Mesendoderm (in vitro differentiated cells): ENCODE data around the gene SCN4A.

Experiments
- DNase-seq: peaks from one replicate; pipeline ENCODE4 v3.0.0; 2013
- H2AK5ac ChIP-seq: 2 replicates; pipeline ENCODE4 v1.6.1; 2013; ENCODE audit warnings: low read length, inconsistent platforms
- H2BK120ac ChIP-seq: 2 replicates; pipeline ENCODE4 v1.6.1; 2013; ENCODE audit warnings: low read depth, mild to moderate bottlenecking, low read length, moderate library complexity, mixed read lengths
- H2BK15ac ChIP-seq: replicated peaks from 2 replicates; pipeline ENCODE4 v1.6.1; 2013; ENCODE audit warnings: low read depth, mild to moderate bottlenecking, moderate library complexity
- H2BK5ac ChIP-seq: 2 replicates; pipeline ENCODE4 v1.6.1; 2013; ENCODE audit warnings: low read length, inconsistent platforms
- H3K18ac ChIP-seq: 2 replicates; pipeline ENCODE4 v1.6.1; 2013; ENCODE audit warnings: mild to moderate bottlenecking, low read length, mixed read lengths
- H3K23ac ChIP-seq: one replicate; pipeline ENCODE4 v1.6.1; 2013; ENCODE audit warnings: low read length
- H3K27ac ChIP-seq: 2 replicates; pipeline ENCODE4 v1.5.1; 2013; ENCODE audit warnings: low read depth, mild to moderate bottlenecking, inconsistent platforms, low read length, moderate library complexity
- H3K27me3 ChIP-seq: 2 replicates; pipeline ENCODE4 v1.6.1; 2013; ENCODE audit warnings: low read length, control low read depth, mild to moderate bottlenecking, inconsistent platforms; ENCODE audit not compliant: insufficient read depth, poor library complexity
- H3K36me3 ChIP-seq: 2 replicates; pipeline ENCODE4 v1.6.1; 2013; ENCODE audit warnings: low read length, inconsistent platforms; ENCODE audit not compliant: control insufficient read depth, insufficient read depth
- H3K4ac ChIP-seq: one replicate; pipeline ENCODE4 v1.6.1; 2013; ENCODE audit warnings: low read depth, mild to moderate bottlenecking, low read length, moderate library complexity
- H3K4me1 ChIP-seq: 2 replicates; pipeline ENCODE4 v1.6.1; 2013; ENCODE audit warnings: low read depth, low read length, inconsistent platforms; ENCODE audit not compliant: control insufficient read depth
- H3K4me2 ChIP-seq: 2 replicates; pipeline ENCODE4 v1.6.1; 2013; ENCODE audit warnings: low read length
- H3K4me3 ChIP-seq: 2 replicates; pipeline ENCODE4 v1.5.1; 2013; ENCODE audit warnings: mild to moderate bottlenecking, low read length
- H3K56ac ChIP-seq: one replicate; pipeline ENCODE4 v1.6.1; 2013; ENCODE audit warnings: low read length
- H3K79me1 ChIP-seq: 2 replicates; pipeline ENCODE4 v1.6.1; 2013; ENCODE audit warnings: low read length, inconsistent platforms
- H3K79me2 ChIP-seq: 2 replicates; pipeline ENCODE4 v1.6.1; 2013; ENCODE audit warnings: mild to moderate bottlenecking, low read length; ENCODE audit not compliant: control insufficient read depth, insufficient read depth
- H3K9ac ChIP-seq: 2 replicates; pipeline ENCODE4 v1.6.1; 2013; ENCODE audit warnings: low read length, inconsistent platforms
- H4K5ac ChIP-seq: one replicate; pipeline ENCODE4 v1.6.1; 2013; ENCODE audit warnings: low read length
- H4K8ac ChIP-seq: one replicate; pipeline ENCODE4 v1.6.1; 2013; ENCODE audit warnings: low read depth, mild to moderate bottlenecking, control low read depth, low read length, moderate library complexity
- WGBS: extraction: QIAGEN DNeasy Blood & Tissue Kit; methylation state at CpG from one replicate; pipeline ENCODE4 v1.1.7; 2013; ENCODE audit warnings: low lambda C conversion rate, missing lambda C conversion rate; ENCODE audit not compliant: insufficient coverage; ENCODE audit errors: extremely low coverage; 5-methylcytosine and 5-hydroxymethylcytosine counted together

The SCN4A gene

DNA sequence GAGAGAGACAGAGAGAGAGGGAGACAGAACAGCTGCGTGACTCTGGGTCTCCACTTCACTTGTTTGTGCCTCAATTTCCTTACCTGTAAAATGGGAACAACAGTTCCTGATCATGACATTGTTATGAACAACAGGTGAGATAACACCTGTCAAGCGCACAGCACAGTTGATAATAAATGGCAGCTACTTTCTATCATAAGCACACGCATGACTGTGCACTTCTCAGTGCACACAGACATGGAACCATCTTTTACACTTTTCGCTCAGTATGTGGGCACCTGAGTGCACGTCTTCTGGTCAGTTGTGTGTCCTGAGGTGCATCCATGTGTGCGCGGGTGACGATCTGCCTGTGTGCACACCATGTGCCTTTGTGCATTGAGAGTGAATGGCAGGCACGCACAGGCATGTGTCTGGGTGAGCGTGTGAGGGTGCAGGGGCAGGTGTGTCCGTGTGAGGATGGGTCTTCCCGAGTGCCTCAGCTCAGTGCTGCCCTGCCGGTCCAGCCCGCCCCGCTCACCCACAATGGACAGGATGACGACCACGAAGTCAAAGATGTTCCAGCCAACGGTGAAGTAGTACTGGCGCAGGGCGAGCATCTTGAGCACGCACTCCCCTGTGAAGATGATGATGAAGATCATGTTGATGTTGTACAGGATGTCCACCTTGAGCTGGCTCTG is 30.3 kb downstream of the SCN4A start:
- H3K56ac ChIP-seq = no peak overlapping the region
- H3K18ac ChIP-seq = no peak overlapping the region
- no peak overlapping the region for H3K4me2 ChIP-seq
- no peak overlapping the region for H4K8ac ChIP-seq
- no peak overlapping the region for H2BK15ac ChIP-seq
- H3K4me1 ChIP-seq = no peaks in the 10 kb centered on the region
- H3K9ac ChIP-seq = no peak overlapping the region
- no peaks in the 10 kb centered on the region for H3K27me3 ChIP-seq
- H2BK120ac ChIP-seq = no peak overlapping the region
- no peak overlapping the region for H3K4me3 ChIP-seq
- no peak overlapping the region for H3K23ac ChIP-seq
- no peak overlapping the region for H2AK5ac ChIP-seq
- no peak overlapping the region for H3K27ac ChIP-seq
- no peak overlapping the region for H2BK5ac ChIP-seq
- no peak overlapping the region for H3K4ac ChIP-seq
- WGBS = no CpG with 5 or more reads among the region's 21 CpGs
- DNase-seq = no peak
- H3K36me3 ChIP-seq = no peaks in the 10 kb centered on the region
- H3K79me1 ChIP-seq = no peaks in the 10 kb centered on the region
- no peaks in the 10 kb centered on the region for H3K79me2 ChIP-seq
- no peak overlapping the region for H4K5ac ChIP-seq

DNA sequence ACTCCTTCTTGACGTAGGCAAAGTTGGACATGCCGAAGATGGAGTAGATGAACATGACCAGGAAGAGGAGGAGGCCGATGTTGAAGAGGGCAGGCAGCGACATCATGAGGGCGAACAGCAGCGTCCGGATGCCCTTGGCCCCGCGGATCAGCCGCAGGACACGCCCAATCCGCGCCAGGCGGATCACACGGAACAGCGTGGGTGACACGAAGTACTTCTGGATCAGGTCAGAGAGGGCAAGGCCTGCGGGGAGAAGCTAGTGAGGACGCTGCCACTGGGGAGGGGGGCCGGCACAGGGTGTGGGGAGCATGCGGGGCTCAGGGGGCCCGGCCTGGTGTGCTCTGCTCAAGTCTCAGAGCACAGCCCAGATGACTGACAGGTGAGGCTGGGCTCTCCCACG is 31.0 kb downstream of the SCN4A start:
- H3K4ac ChIP-seq = no peak overlapping the region
- no peak overlapping the region for H4K8ac ChIP-seq
- H2BK120ac ChIP-seq = no peak overlapping the region
- no peaks in the 10 kb centered on the region for H3K4me1 ChIP-seq
- no peaks in the 10 kb centered on the region for H3K36me3 ChIP-seq
- H3K4me2 ChIP-seq = no peak overlapping the region
- H3K79me2 ChIP-seq = no peaks in the 10 kb centered on the region
- H3K23ac ChIP-seq = no peak overlapping the region
- no peak overlapping the region for H3K18ac ChIP-seq
- no peak overlapping the region for H2AK5ac ChIP-seq
- no peaks in the 10 kb centered on the region for H3K27me3 ChIP-seq
- H4K5ac ChIP-seq = no peak overlapping the region
- H2BK5ac ChIP-seq = no peak overlapping the region
- H2BK15ac ChIP-seq = no peak overlapping the region
- no peak overlapping the region for H3K27ac ChIP-seq
- H3K4me3 ChIP-seq = no peak overlapping the region
- no peak overlapping the region for H3K56ac ChIP-seq
- H3K79me1 ChIP-seq = no peaks in the 10 kb centered on the region
- WGBS = no CpG with 5 or more reads among the region's 23 CpGs
- H3K9ac ChIP-seq = no peak overlapping the region
- DNase-seq = no peak

GRCh38 chr17:63941162-63941561 is 31.6 kb downstream of the SCN4A start:
- no peak overlapping the region for H4K5ac ChIP-seq
- no peak overlapping the region for H3K9ac ChIP-seq
- no peak overlapping the region for H2BK5ac ChIP-seq
- H3K4me3 ChIP-seq = no peak overlapping the region
- no peaks in the 10 kb centered on the region for H3K27me3 ChIP-seq
- DNase-seq = no peak
- H3K4me1 ChIP-seq = no peaks in the 10 kb centered on the region
- H3K4me2 ChIP-seq = no peak overlapping the region
- H2BK15ac ChIP-seq = no peak overlapping the region
- no peak overlapping the region for H4K8ac ChIP-seq
- no peaks in the 10 kb centered on the region for H3K36me3 ChIP-seq
- no peak overlapping the region for H3K27ac ChIP-seq
- no peak overlapping the region for H2AK5ac ChIP-seq
- no peak overlapping the region for H2BK120ac ChIP-seq
- H3K18ac ChIP-seq = no peak overlapping the region
- no peak overlapping the region for H3K56ac ChIP-seq
- H3K23ac ChIP-seq = no peak overlapping the region
- H3K79me1 ChIP-seq = no peaks in the 10 kb centered on the region
- H3K4ac ChIP-seq = no peak overlapping the region
- H3K79me2 ChIP-seq = no peaks in the 10 kb centered on the region
- WGBS = no CpG with 5 or more reads among the region's 12 CpGs

- H3K4me1 ChIP-seq = no peaks in the 10 kb centered on the region
- no peak overlapping the region for H2AK5ac ChIP-seq
- no peak overlapping the region for H2BK120ac ChIP-seq
- no peak overlapping the region for H3K18ac ChIP-seq
- H3K27ac ChIP-seq = no peak overlapping the region
- H2BK15ac ChIP-seq = no peak overlapping the region
- H3K56ac ChIP-seq = no peak overlapping the region
- no peaks in the 10 kb centered on the region for H3K36me3 ChIP-seq
- WGBS = no CpG with 5 or more reads among the region's 14 CpGs
- no peak overlapping the region for H3K4ac ChIP-seq
- H3K4me2 ChIP-seq = no peak overlapping the region
- no peaks in the 10 kb centered on the region for H3K27me3 ChIP-seq
- no peak overlapping the region for H3K23ac ChIP-seq
- H4K8ac ChIP-seq = no peak overlapping the region
- no peaks in the 10 kb centered on the region for H3K79me1 ChIP-seq
- DNase-seq = no peak
- H3K9ac ChIP-seq = no peak overlapping the region
- no peak overlapping the region for H3K4me3 ChIP-seq
- H2BK5ac ChIP-seq = no peak overlapping the region
- no peaks in the 10 kb centered on the region for H3K79me2 ChIP-seq
- no peak overlapping the region for H4K5ac ChIP-seq
Measured at GRCh38 chr17:63940584-63940983, 32.1 kb downstream of the SCN4A start.

DNA sequence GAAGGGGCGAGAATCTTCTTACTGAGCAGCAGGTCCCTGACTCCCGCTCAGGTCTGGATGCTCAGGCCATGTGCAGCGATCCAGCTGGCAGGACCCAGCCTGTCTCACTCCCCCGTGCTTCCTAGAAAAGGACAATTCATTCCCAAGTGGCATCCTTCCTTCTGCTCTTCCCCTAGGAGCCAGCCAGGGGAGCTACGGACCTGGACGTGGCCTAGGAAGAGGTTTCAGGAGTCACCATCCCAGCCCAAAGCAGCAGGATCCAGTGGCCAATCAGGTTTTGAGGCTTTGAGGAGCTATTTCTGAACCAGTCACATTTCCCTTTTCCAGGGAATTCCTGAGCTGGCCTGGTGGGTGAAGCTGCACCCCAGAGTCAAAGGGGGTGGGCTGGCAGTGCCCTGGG is 32.8 kb downstream of the SCN4A start:
- Histone ChIP-seq H2BK15ac (no peak overlapping the region), H4K8ac (no peak overlapping the region), H3K4me3 (no peak overlapping the region), H2BK120ac (no peak overlapping the region), H3K9ac (no peak overlapping the region), H3K56ac (no peak overlapping the region), H3K18ac (no peak overlapping the region), H3K79me2 (no peaks in the 10 kb centered on the region), H3K27me3 (no peaks in the 10 kb centered on the region), H3K4ac (no peak overlapping the region), H2BK5ac (no peak overlapping the region), H4K5ac (no peak overlapping the region), H2AK5ac (no peak overlapping the region), H3K4me2 (no peak overlapping the region), H3K23ac (no peak overlapping the region), H3K4me1 (no peaks in the 10 kb centered on the region), H3K36me3 (no peaks in the 10 kb centered on the region), H3K27ac (no peak overlapping the region), H3K79me1 (no peaks in the 10 kb centered on the region)
- WGBS = no CpG with 5 or more reads among the region's 6 CpGs
- peak; percentile 34 for DNase-seq

GRCh38 chr17:63939401-63939800 is 33.3 kb downstream of the SCN4A start:
- Histone ChIP-seq H2BK15ac (no peak overlapping the region), H2AK5ac (no peak overlapping the region), H3K18ac (no peak overlapping the region), H4K8ac (no peak overlapping the region), H3K36me3 (no peaks in the 10 kb centered on the region), H3K79me2 (no peaks in the 10 kb centered on the region), H3K9ac (no peak overlapping the region), H3K56ac (peak overlapping the region; percentile 2), H4K5ac (no peak overlapping the region), H2BK5ac (no peak overlapping the region), H3K23ac (no peak overlapping the region), H3K4ac (no peak overlapping the region), H2BK120ac (no peak overlapping the region), H3K27me3 (no peaks in the 10 kb centered on the region), H3K4me1 (no peaks in the 10 kb centered on the region), H3K79me1 (no peaks in the 10 kb centered on the region), H3K27ac (no peak overlapping the region), H3K4me2 (no peak overlapping the region), H3K4me3 (no peak overlapping the region)
- WGBS = no CpG with 5 or more reads among the region's 9 CpGs
- no peak for DNase-seq
